ENCODE data around the gene AMTN. TPM values are rescaled to one million over a fixed set of nuclear protein-coding genes. Genes with fewer than 3 reads are reported as not detected.

AMTN gene
- not detected for polyA plus RNA-seq (2013, experiment 1 of 2)
- not detected for polyA plus RNA-seq (2013, experiment 2 of 2)

GRCh38 chr4:70518269-70518668 lies at the start of gene AMTN:
Gene AMTN (plus strand): TSS chr4:70518569. CDS start chr4:70518778, 209 bp downstream.
- WGBS, 2 donors (ENCODE audit: extremely low coverage in 2 of 2, insufficient read length in 2 of 2, insufficient replicate concordance in 1 of 2), result no CpG with 5 or more reads among the region's 2 CpGs
- H2BK12ac ChIP-seq (ENCODE audit: low read length), result no peak within 1 kb of the TSS
- H3K36me3 ChIP-seq (replicated peaks in 1 of 2; ENCODE audit: control insufficient read depth in 2 of 2, insufficient read depth in 2 of 2, low read length in 2 of 2), result no peaks in the 10 kb centered on the region
- H3K14ac ChIP-seq (ENCODE audit: low read length), result no peak within 1 kb of the TSS
- no peak within 1 kb of the TSS for H3K23ac ChIP-seq (ENCODE audit: low read depth, low read length, poor library complexity)
- no peak within 1 kb of the TSS for H3K9ac ChIP-seq (ENCODE audit: low read depth, low read length, poor library complexity)
- DNase-seq (ENCODE audit: low spot score), result no peak
- H2AFZ ChIP-seq (ENCODE audit: low read length), result no peak within 1 kb of the TSS
- H2BK120ac ChIP-seq (ENCODE audit: low read depth, low read length), result no peak within 1 kb of the TSS
- no peak within 1 kb of the TSS for H2BK15ac ChIP-seq (ENCODE audit: low read length)
- H3K9me3 ChIP-seq (replicated peaks in 1 of 2; ENCODE audit: control insufficient read depth in 2 of 2, insufficient read depth in 1 of 2, low read depth in 1 of 2, low read length in 2 of 2), result no peaks in the 10 kb centered on the region
- no peak within 1 kb of the TSS for H3K18ac ChIP-seq (ENCODE audit: low read length)
- H3K79me1 ChIP-seq (ENCODE audit: low read depth, low read length), result no peaks in the 10 kb centered on the region
- no peaks in the 10 kb centered on the region for H3K4me1 ChIP-seq (ENCODE audit: control insufficient read depth in 2 of 2, insufficient read depth in 1 of 2, low read depth in 1 of 2, low read length in 2 of 2)
- no peak within 1 kb of the TSS for H3K4ac ChIP-seq (ENCODE audit: low read length)
- no peak within 1 kb of the TSS for H3K27ac ChIP-seq (replicated peaks; ENCODE audit: low read length)
- H3K4me3 ChIP-seq (ENCODE audit: low read length in 2 of 2), result no peak within 1 kb of the TSS
- H2AK5ac ChIP-seq (ENCODE audit: low read depth, low read length), result no peak within 1 kb of the TSS
- H3K27me3 ChIP-seq (ENCODE audit: control insufficient read depth in 3 of 3, insufficient read depth in 3 of 3, low read depth in 1 of 3, low read length in 3 of 3), result no peaks in the 10 kb centered on the region
- no peak within 1 kb of the TSS for H4K91ac ChIP-seq (ENCODE audit: low read depth, low read length, poor library complexity)
- H4K8ac ChIP-seq (ENCODE audit: low read depth, low read length), result no peak within 1 kb of the TSS
- no peak within 1 kb of the TSS for H2BK5ac ChIP-seq (ENCODE audit: low read length)
- no peak within 1 kb of the TSS for H3K4me2 ChIP-seq (ENCODE audit: insufficient read depth, low read length, poor library complexity, severe bottlenecking)

GRCh38 chr4:70471897-70472296 lies 46.5 kb upstream of the AMTN start, which contains the start of gene MUC7:
Gene MUC7 (plus strand): TSS chr4:70472197. CDS start chr4:70474022, 1,825 bp downstream.
- no peaks in the 10 kb centered on the region for H3K4me1 ChIP-seq (ENCODE audit: control insufficient read depth in 2 of 2, insufficient read depth in 1 of 2, low read depth in 1 of 2, low read length in 2 of 2)
- no peak within 1 kb of the TSS for H3K9ac ChIP-seq (ENCODE audit: low read depth, low read length, poor library complexity)
- DNase-seq (ENCODE audit: low spot score), result no peak
- WGBS, 2 donors (ENCODE audit: extremely low coverage in 2 of 2, insufficient read length in 2 of 2, insufficient replicate concordance in 1 of 2), result no CpG with 5 or more reads among the region's 4 CpGs
- H3K4me2 ChIP-seq (ENCODE audit: insufficient read depth, low read length, poor library complexity, severe bottlenecking), result no peak within 1 kb of the TSS
- H2BK120ac ChIP-seq (ENCODE audit: low read depth, low read length), result no peak within 1 kb of the TSS
- H3K79me1 ChIP-seq (ENCODE audit: low read depth, low read length), result no peaks in the 10 kb centered on the region
- H3K27ac ChIP-seq (replicated peaks; ENCODE audit: low read length), result no peak within 1 kb of the TSS
- no peak within 1 kb of the TSS for H2AK5ac ChIP-seq (ENCODE audit: low read depth, low read length)
- H3K36me3 ChIP-seq (replicated peaks in 1 of 2; ENCODE audit: control insufficient read depth in 2 of 2, insufficient read depth in 2 of 2, low read length in 2 of 2), result no peaks in the 10 kb centered on the region
- no peak within 1 kb of the TSS for H2BK15ac ChIP-seq (ENCODE audit: low read length)
- no peak within 1 kb of the TSS for H4K8ac ChIP-seq (ENCODE audit: low read depth, low read length)
- H3K9me3 ChIP-seq (replicated peaks in 1 of 2; ENCODE audit: control insufficient read depth in 2 of 2, insufficient read depth in 1 of 2, low read depth in 1 of 2, low read length in 2 of 2), result no peaks in the 10 kb centered on the region
- H3K4me3 ChIP-seq (ENCODE audit: low read length in 2 of 2), result no peak within 1 kb of the TSS
- H4K91ac ChIP-seq (ENCODE audit: low read depth, low read length, poor library complexity), result no peak within 1 kb of the TSS
- H3K4ac ChIP-seq (ENCODE audit: low read length), result no peak within 1 kb of the TSS
- H2AFZ ChIP-seq (ENCODE audit: low read length), result no peak within 1 kb of the TSS
- H3K18ac ChIP-seq (ENCODE audit: low read length), result no peak within 1 kb of the TSS
- no peak within 1 kb of the TSS for H2BK5ac ChIP-seq (ENCODE audit: low read length)
- H3K27me3 ChIP-seq (ENCODE audit: control insufficient read depth in 3 of 3, insufficient read depth in 3 of 3, low read depth in 1 of 3, low read length in 3 of 3), result no peaks in the 10 kb centered on the region
- no peak within 1 kb of the TSS for H3K14ac ChIP-seq (ENCODE audit: low read length)
- no peak within 1 kb of the TSS for H2BK12ac ChIP-seq (ENCODE audit: low read length)
- H3K23ac ChIP-seq (ENCODE audit: low read depth, low read length, poor library complexity), result no peak within 1 kb of the TSS

DNA sequence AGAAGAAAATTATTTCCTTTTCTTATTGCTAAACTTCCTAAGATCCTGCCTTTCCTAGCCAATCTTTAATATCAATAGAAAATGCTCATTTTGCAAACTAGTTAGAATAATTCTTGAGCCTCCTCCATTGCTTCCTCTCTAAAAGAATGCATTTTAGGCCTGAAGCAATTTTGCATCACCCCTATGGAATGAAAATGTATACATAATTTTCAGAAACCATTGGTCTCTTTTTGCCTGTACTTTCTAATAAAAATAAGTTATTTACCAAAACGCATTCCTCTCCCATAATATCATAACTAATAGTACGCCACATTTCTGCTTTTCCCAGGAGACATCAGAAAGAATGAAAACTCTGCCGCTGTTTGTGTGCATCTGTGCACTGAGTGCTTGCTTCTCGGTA lies 44.7 kb upstream of the AMTN start:
- no peak overlapping the region for H2AFZ ChIP-seq (ENCODE audit: low read length)
- no peak overlapping the region for H3K18ac ChIP-seq (ENCODE audit: low read length)
- H3K23ac ChIP-seq (ENCODE audit: low read depth, low read length, poor library complexity), result no peak overlapping the region
- no peak overlapping the region for H2BK12ac ChIP-seq (ENCODE audit: low read length)
- 100% methylated on average over 1 of the region's 4 CpGs; no CpG with 5 or more reads in 1 of the 2 donors for WGBS, 2 donors (ENCODE audit: extremely low coverage in 2 of 2, insufficient read length in 2 of 2, insufficient replicate concordance in 1 of 2)
- H2AK5ac ChIP-seq (ENCODE audit: low read depth, low read length), result no peak overlapping the region
- no peaks in the 10 kb centered on the region for H3K9me3 ChIP-seq (replicated peaks in 1 of 2; ENCODE audit: control insufficient read depth in 2 of 2, insufficient read depth in 1 of 2, low read depth in 1 of 2, low read length in 2 of 2)
- H3K4ac ChIP-seq (ENCODE audit: low read length), result no peak overlapping the region
- no peak overlapping the region for H4K91ac ChIP-seq (ENCODE audit: low read depth, low read length, poor library complexity)
- no peak for DNase-seq (ENCODE audit: low spot score)
- no peak overlapping the region for H2BK120ac ChIP-seq (ENCODE audit: low read depth, low read length)
- H3K4me2 ChIP-seq (ENCODE audit: insufficient read depth, low read length, poor library complexity, severe bottlenecking), result no peak overlapping the region
- H2BK15ac ChIP-seq (ENCODE audit: low read length), result no peak overlapping the region
- H3K27me3 ChIP-seq (ENCODE audit: control insufficient read depth in 3 of 3, insufficient read depth in 3 of 3, low read depth in 1 of 3, low read length in 3 of 3), result peaks cover 0 to 2% (median 0%) of the 10 kb centered on the region in 3 experiments
- no peak overlapping the region for H2BK5ac ChIP-seq (ENCODE audit: low read length)
- H3K4me3 ChIP-seq (ENCODE audit: low read length in 2 of 2), result no peak overlapping the region
- no peaks in the 10 kb centered on the region for H3K79me1 ChIP-seq (ENCODE audit: low read depth, low read length)
- no peaks in the 10 kb centered on the region for H3K36me3 ChIP-seq (replicated peaks in 1 of 2; ENCODE audit: control insufficient read depth in 2 of 2, insufficient read depth in 2 of 2, low read length in 2 of 2)
- H4K8ac ChIP-seq (ENCODE audit: low read depth, low read length), result no peak overlapping the region
- no peak overlapping the region for H3K9ac ChIP-seq (ENCODE audit: low read depth, low read length, poor library complexity)
- no peak overlapping the region for H3K14ac ChIP-seq (ENCODE audit: low read length)
- H3K4me1 ChIP-seq (ENCODE audit: control insufficient read depth in 2 of 2, insufficient read depth in 1 of 2, low read depth in 1 of 2, low read length in 2 of 2), result no peaks in the 10 kb centered on the region
- H3K27ac ChIP-seq (replicated peaks; ENCODE audit: low read length), result no peak overlapping the region

GRCh38 chr4:70488748-70489147 lies 29.6 kb upstream of the AMTN start:
- H3K27ac ChIP-seq (replicated peaks; ENCODE audit: low read length), result no peak overlapping the region
- H4K91ac ChIP-seq (ENCODE audit: low read depth, low read length, poor library complexity), result no peak overlapping the region
- no peak overlapping the region for H3K4ac ChIP-seq (ENCODE audit: low read length)
- no peak overlapping the region for H3K4me3 ChIP-seq (ENCODE audit: low read length in 2 of 2)
- no peak overlapping the region for H2BK12ac ChIP-seq (ENCODE audit: low read length)
- H2AFZ ChIP-seq (ENCODE audit: low read length), result no peak overlapping the region
- no peak overlapping the region for H4K8ac ChIP-seq (ENCODE audit: low read depth, low read length)
- no peak overlapping the region for H3K4me2 ChIP-seq (ENCODE audit: insufficient read depth, low read length, poor library complexity, severe bottlenecking)
- no peaks in the 10 kb centered on the region for H3K79me1 ChIP-seq (ENCODE audit: low read depth, low read length)
- H3K18ac ChIP-seq (ENCODE audit: low read length), result no peak overlapping the region
- WGBS, 2 donors (ENCODE audit: extremely low coverage in 2 of 2, insufficient read length in 2 of 2, insufficient replicate concordance in 1 of 2), result no CpG with 5 or more reads among the region's 3 CpGs
- H3K14ac ChIP-seq (ENCODE audit: low read length), result no peak overlapping the region
- H2BK5ac ChIP-seq (ENCODE audit: low read length), result no peak overlapping the region
- H3K9me3 ChIP-seq (replicated peaks in 1 of 2; ENCODE audit: control insufficient read depth in 2 of 2, insufficient read depth in 1 of 2, low read depth in 1 of 2, low read length in 2 of 2), result no peaks in the 10 kb centered on the region
- DNase-seq (ENCODE audit: low spot score), result no peak
- H3K27me3 ChIP-seq (ENCODE audit: control insufficient read depth in 3 of 3, insufficient read depth in 3 of 3, low read depth in 1 of 3, low read length in 3 of 3), result no peaks in the 10 kb centered on the region
- H3K36me3 ChIP-seq (replicated peaks in 1 of 2; ENCODE audit: control insufficient read depth in 2 of 2, insufficient read depth in 2 of 2, low read length in 2 of 2), result no peaks in the 10 kb centered on the region
- no peak overlapping the region for H2BK15ac ChIP-seq (ENCODE audit: low read length)
- H3K23ac ChIP-seq (ENCODE audit: low read depth, low read length, poor library complexity), result no peak overlapping the region
- no peak overlapping the region for H2AK5ac ChIP-seq (ENCODE audit: low read depth, low read length)
- H3K4me1 ChIP-seq (ENCODE audit: control insufficient read depth in 2 of 2, insufficient read depth in 1 of 2, low read depth in 1 of 2, low read length in 2 of 2), result no peaks in the 10 kb centered on the region
- H2BK120ac ChIP-seq (ENCODE audit: low read depth, low read length), result no peak overlapping the region
- no peak overlapping the region for H3K9ac ChIP-seq (ENCODE audit: low read depth, low read length, poor library complexity)

All from neuronal stem cell (in vitro differentiated cells).